Left lobe of liver (tissue), 2 donors: ENCODE measurements around the gene CDH2. TPM values are rescaled to one million over a fixed set of nuclear protein-coding genes. Genes with fewer than 3 reads are reported as not detected.
A peak's percentile ranks its signal among the peaks of the same experiment; 100 is the strongest.

Experiments used
- ATAC-seq: fragments of 200-7000 bp; cut with Tn5 transposase; one replicate; pipeline ENCODE4 v1.9.1; 2020; ENCODE audit warnings: mild to moderate bottlenecking, moderate library complexity
- DNase-seq: peaks from one replicate; pipeline ENCODE4 v3.0.0-alpha.2; 2020; ENCODE audit warnings: low spot score
- total RNA-seq: library from RNA; stranded (reverse); gene quantifications from one replicate; pipeline ENCODE4 v1.2.1, GENCODE V29; 2021
- donor health status: DM: no; HTN: no; CAD: no; lungs with moderate emphysema.
- donor health status: DM: no; HTN: yes; CAD: no.

Gene CDH2
- total RNA-seq, 1 donor from 2014 or later, result 34.2 TPM

- no peak for DNase-seq
- no peak for ATAC-seq
These were observed 81.9 kb downstream of the CDH2 start for GRCh38 chr18:28095041-28095440.

GRCh38 chr18:28091197-28091596, 85.7 kb downstream of the CDH2 start:
- peak; percentile 64 for ATAC-seq
- no peak for DNase-seq

- DNase-seq, result no peak
- no peak for ATAC-seq
These were observed 88.5 kb downstream of the CDH2 start for GRCh38 chr18:28088477-28088876.

DNA sequence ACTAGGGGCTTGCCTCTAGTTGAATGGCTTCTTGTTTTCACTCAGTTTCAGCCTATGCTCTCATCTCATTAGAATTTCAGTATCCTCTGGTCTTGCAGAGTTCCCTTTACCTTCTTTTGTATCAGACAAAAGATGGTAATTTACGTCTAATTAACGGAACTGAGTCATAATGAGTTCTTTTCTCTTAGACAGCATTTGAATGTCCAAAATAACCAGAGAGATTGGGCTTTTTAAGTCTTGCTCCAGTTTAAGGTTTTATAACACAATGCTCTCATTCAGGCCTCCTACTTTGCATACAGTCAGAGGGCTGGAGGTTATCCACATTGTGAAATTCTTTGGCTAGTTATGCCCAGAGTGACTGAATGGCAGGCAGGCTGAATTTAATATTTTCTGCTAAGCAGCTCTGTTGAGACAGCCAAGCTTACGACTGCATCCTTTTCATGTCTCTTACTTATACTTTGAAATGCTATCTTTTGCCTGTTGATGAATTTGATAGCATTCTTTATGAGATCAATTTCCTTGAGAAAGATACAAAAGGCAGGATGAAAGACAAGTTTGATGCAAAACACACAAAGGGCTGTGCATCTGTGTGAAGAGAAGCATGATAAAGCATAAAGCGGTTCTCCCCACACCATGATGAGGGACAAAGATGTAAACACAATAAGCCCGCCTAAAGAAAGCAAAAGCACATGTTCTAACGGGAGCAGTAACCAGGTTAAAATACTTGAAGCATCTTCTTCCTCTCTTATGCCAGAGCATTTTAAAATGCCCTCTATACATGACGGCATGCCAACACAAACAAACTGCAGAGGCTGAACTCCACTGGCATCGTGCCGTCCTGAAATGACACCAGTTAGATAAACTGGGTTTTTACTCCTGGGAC, 90.0 kb downstream of the CDH2 start:
- peak; percentile 88 for DNase-seq

DNA sequence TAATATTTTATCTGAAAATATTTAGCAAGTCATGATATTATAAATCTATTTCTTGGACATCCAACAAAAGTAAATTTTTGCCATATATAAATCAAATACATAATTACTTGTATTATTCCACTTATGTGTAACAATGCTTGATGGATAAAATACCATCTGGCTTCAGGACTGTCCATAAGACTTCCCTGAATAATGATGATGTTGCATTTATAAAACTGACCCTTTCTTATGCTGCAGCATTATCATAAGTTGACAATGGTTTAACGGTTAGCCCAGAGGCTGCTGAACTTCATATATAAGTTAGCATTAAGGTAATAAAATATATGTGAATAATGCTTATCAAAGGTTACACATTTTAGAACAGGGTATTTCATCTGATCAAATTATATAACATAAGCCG, 95.4 kb downstream of the CDH2 start:
- DNase-seq (no peak), ATAC-seq (no peak)

More for the DNA sequence above, 90.0 kb downstream of the CDH2 start:
- ATAC-seq, result peak; percentile 85

- ATAC-seq (no peak), DNase-seq (no peak)
These were observed 96.0 kb downstream of the CDH2 start for GRCh38 chr18:28080876-28081300.

- DNase-seq, result no peak
- ATAC-seq, result no peak
These were observed 97.0 kb downstream of the CDH2 start for GRCh38 chr18:28079883-28080282.

DNA sequence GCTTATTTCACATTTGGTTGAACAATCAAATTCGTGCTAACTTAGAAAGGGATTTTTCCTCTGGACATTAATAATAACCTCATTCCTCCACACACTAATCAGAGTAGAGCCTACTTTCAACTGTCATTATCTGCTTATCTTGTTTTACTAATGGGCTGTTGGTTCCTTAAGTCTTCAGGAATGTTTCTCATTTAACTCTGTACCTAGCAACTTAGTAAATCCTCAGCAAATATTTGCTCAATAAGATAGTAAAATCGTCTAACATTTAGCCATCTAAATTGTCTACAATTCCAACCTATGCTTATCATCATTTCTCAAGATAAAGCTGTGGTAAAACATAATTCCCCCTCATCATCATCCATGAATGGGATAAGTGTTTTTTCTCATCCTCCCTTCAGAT, 98.1 kb downstream of the CDH2 start:
- DNase-seq, result no peak
- no peak for ATAC-seq

- no peak for DNase-seq
- no peak for ATAC-seq
These were observed 98.6 kb downstream of the CDH2 start for GRCh38 chr18:28078298-28078697.

GRCh38 chr18:28075501-28075900, 101.4 kb downstream of the CDH2 start:
- DNase-seq, result no peak

GRCh38 chr18:28074076-28074475, 102.9 kb downstream of the CDH2 start:
- no peak for DNase-seq

More at GRCh38 chr18:28075501-28075900, 101.4 kb downstream of the CDH2 start:
- peak; percentile 54 for ATAC-seq

GRCh38 chr18:28073658-28074057, 103.3 kb downstream of the CDH2 start:
- DNase-seq (no peak), ATAC-seq (peak; percentile 64)

More at GRCh38 chr18:28074076-28074475, 102.9 kb downstream of the CDH2 start:
- no peak for ATAC-seq

DNA sequence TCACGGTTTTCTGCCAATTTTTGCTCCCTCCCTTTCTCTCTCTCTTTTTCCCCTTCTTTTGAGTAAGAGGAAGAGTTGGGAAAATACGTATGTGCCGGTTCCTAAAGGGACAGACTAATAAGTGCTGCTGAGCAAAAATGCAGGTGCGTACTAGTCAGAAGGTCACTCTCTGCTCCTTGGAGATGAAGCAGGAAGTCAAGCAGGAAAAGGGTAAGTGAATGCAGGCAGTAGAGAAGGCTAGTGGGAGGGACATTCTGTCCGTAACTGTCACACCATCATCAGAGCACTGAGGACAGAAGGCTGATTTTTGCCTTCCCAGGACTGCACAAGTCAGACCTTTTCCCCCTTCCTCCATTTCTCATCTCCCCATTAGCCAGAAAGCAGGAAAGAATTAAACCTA, 105.7 kb downstream of the CDH2 start:
- ATAC-seq, result no peak
- DNase-seq, result no peak

- DNase-seq (no peak), ATAC-seq (peak; percentile 76)
These were observed 108.7 kb downstream of the CDH2 start for GRCh38 chr18:28068207-28068606.

DNA sequence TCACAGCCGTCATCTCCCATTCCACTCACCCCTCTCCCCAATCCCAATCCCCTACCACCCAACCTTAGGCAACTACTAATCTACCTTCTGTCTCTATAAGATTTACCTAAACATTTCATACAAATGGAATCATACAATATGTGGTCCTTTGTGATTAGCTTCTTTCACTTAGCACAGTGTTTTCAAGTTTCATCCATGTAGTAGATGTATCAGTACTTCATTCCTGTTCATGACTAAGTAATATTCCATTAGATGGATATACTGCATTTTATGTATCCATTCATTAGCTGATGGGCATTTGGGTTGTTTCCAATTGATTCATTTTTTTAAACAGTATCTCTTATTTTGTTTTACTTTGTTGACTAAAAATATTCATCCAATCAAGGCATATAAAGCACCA, 109.6 kb downstream of the CDH2 start:
- DNase-seq (no peak), ATAC-seq (no peak)

- no peak for DNase-seq
- ATAC-seq, result no peak
These were observed 111.1 kb downstream of the CDH2 start for GRCh38 chr18:28065793-28066186.

DNA sequence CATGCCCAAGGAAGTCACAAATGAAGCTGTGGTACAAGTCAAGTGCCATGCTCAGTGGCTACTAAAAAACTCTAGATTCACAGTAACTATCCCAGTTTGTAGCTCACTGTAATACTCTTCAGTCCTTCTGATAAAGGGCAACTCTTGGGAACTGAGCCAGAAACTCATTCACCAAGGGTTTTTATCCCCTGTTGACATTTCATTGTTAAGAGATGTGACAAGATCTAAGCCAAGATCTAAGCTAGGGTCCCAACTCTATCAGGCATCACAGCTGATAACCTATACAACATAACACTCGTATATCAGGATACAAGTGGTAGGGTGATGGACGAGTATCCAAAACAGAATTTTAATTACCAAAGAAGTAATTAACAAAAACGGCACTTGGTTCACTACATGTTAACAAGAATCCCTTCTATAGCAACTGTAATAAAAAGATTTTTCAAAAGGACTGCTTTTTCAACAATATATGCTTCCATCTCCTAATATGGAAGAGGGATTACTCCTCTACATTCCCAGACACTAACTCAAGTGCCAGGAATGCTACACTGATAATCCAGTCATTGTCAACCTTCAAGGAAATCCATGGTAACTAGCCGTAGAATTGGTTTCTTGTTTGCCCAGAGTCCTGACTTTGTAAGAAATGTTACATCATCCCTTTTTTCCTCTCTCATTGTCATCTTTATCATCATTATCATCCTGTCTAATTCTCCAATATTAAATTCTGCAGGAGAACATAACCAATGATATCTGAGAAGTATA, 111.7 kb downstream of the CDH2 start:
- no peak for ATAC-seq
- DNase-seq, result no peak

GRCh38 chr18:28063926-28064325, 113.0 kb downstream of the CDH2 start:
- ATAC-seq (no peak), DNase-seq (no peak)

DNA sequence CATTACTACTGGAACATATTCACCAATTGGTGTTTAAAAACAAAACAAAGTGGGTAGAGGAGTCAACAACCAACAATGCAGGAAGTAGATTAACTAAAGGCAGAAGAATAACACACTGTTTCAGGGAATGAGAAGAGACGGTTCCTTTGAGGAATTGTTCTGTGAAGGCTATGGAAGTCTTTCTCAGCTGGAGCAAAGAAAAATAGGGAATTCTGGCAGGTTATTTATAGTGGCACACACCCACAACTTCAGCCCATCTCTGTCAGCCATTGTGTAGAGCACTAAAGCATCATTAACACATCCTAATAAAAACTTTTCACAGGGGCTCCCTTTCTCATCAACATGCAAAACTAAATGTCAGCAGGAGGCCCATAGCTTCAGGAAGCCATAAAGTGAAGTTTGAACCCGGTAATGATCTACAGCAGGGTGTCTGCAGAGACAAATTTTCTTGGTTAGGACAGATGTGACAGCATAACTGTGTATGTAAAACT, 113.6 kb downstream of the CDH2 start:
- DNase-seq (no peak), ATAC-seq (no peak)

GRCh38 chr18:28062443-28062842, 114.5 kb downstream of the CDH2 start:
- ATAC-seq, result no peak

GRCh38 chr18:28059861-28060260, 117.1 kb downstream of the CDH2 start:
- DNase-seq (no peak), ATAC-seq (no peak)

More at GRCh38 chr18:28062443-28062842, 114.5 kb downstream of the CDH2 start:
- no peak for DNase-seq

- ATAC-seq (no peak), DNase-seq (no peak)
These were observed 126.4 kb downstream of the CDH2 start for GRCh38 chr18:28050545-28050944.
